ENCODE results near the gene TECTA.

Gene TECTA

DNA sequence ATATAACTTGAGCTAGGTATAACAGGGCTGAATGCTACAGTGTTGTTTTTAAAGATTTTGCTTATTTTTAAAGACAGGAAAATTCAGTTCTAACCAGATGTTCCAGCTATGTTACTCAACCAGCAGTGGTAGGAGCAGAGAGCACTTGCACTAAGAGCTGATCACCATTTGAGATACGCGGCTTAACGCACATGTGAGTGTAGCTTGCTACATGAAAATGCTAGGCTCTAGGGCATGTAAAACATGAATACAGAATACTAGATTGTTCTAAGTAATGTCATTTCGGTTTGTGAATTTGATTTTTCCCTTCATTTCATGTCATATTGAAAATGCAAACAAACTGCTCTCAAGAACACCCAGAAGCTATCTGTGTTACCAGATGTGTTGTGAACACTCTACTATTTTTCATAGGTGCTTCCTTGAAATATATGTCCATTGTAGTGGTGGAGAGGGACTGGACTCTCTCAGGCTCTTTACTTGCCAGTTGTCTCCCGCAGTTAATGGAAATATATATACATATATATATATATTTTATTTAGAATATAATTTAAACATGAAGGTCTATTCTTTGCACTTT, 10.8 kb upstream of the TECTA start:
- no peak overlapping the region for H3K27ac ChIP-seq
- no peak for TF ChIP-seq ZFX (IDR thresholded peaks at IDR 0.05; ENCODE audit: borderline replicate concordance)
- TF ChIP-seq, protein P1, sequence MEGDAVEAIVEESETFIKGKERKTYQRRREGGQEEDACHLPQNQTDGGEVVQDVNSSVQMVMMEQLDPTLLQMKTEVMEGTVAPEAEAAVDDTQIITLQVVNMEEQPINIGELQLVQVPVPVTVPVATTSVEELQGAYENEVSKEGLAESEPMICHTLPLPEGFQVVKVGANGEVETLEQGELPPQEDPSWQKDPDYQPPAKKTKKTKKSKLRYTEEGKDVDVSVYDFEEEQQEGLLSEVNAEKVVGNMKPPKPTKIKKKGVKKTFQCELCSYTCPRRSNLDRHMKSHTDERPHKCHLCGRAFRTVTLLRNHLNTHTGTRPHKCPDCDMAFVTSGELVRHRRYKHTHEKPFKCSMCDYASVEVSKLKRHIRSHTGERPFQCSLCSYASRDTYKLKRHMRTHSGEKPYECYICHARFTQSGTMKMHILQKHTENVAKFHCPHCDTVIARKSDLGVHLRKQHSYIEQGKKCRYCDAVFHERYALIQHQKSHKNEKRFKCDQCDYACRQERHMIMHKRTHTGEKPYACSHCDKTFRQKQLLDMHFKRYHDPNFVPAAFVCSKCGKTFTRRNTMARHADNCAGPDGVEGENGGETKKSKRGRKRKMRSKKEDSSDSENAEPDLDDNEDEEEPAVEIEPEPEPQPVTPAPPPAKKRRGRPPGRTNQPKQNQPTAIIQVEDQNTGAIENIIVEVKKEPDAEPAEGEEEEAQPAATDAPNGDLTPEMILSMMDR (IDR thresholded peaks at IDR 0.05): no peak

DNA sequence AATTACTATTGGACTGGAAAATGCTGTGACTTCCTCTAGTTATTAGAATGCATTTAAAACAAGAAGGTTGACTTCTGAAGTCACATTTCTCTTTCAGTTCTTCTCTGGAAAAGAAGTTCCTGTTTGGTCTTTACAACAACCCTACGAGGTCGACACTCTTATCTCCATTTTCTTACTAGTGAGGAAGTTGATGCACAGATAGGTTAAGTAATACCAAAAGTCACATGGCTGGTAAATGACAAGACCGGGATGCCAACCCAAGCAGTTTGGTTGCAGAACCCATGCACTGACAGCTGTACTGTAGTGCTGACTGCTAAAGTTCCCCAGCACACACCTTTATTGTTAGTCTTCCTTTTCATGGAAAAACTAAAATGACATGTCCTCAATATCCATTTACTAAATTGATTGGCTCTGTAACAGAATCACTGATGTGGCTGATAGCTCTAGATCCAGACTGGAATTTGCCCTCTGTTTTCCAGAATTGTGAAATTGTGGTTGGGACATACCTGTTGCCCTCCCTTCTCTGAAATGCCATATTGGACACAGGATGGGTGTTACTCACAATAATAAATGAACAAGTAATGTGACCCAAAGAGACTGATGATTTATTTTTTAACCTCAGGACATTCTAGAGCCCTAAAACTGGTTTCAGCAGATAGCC, 9.4 kb upstream of the TECTA start:
- H3K27ac ChIP-seq: no peak overlapping the region
- TF ChIP-seq, protein P1 (IDR thresholded peaks at IDR 0.05): no peak
- no peak for TF ChIP-seq ZFX (IDR thresholded peaks at IDR 0.05; ENCODE audit: borderline replicate concordance)

DNA sequence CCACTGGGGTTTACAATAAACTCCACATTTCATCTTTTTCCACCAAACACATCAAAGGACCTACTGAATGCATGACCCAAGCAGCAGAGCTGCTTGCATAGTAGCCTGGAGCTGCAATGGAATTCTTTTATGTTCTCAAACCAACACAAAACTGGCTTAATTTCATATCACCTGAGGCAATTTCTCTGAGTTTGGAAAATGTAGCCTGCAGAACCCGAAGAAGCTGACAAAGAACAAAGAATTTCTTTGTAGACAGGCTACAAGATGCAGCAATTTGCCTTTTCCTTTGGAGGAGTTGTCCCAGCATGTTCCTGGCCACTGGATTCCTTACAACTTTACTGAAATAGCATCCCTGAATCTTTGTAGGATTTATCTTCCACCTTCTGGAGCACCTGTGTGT, 5.5 kb upstream of the TECTA start:
- no peak for TF ChIP-seq ZFX (IDR thresholded peaks at IDR 0.05; ENCODE audit: borderline replicate concordance)
- TF ChIP-seq, protein P1 (IDR thresholded peaks at IDR 0.05): no peak
- no peak overlapping the region for H3K27ac ChIP-seq

DNA sequence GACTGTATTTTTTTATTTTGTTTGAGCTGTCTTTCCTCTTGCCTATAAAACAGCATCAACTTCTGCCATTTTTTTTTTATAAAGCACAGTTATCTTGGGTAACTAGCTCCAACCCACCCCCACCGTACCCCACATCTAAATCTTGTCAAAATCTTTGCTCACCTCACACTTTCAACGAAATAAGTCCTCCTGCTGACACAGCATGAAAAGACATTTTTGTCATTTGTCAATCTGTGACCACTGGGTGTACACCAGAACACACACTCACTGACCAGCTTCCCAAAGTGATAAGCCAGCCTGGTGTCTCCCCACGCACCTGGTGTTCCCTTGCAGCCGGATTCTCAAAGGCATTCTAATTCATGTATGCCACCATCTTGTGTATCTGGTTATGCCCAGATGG, 1.7 kb upstream of the TECTA start:
- no peak overlapping the region for H3K27ac ChIP-seq
- TF ChIP-seq, protein P1 (IDR thresholded peaks at IDR 0.05): no peak
- no peak for TF ChIP-seq ZFX (IDR thresholded peaks at IDR 0.05; ENCODE audit: borderline replicate concordance)

DNA sequence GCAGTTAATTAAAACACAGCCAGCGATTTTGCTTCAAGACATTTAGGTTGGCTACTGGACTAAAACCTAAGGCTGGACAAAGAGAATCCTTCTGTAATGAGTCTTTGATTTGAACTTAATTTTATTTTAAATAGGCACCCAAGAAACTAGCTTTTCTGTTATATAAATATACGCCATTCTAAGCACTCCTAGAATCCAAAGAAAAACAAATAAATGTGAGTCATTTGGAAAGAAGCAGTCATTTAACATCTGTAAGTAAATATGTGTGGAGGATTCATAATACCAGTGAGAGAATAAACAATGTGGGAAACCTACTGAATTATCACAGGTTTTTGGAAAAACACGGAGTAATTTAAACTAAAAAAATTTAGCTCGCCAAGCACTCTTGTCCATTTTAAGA, 1.2 kb upstream of the TECTA start:
- H3K27ac ChIP-seq: no peak overlapping the region
- TF ChIP-seq, protein P1 (IDR thresholded peaks at IDR 0.05): no peak

DNA sequence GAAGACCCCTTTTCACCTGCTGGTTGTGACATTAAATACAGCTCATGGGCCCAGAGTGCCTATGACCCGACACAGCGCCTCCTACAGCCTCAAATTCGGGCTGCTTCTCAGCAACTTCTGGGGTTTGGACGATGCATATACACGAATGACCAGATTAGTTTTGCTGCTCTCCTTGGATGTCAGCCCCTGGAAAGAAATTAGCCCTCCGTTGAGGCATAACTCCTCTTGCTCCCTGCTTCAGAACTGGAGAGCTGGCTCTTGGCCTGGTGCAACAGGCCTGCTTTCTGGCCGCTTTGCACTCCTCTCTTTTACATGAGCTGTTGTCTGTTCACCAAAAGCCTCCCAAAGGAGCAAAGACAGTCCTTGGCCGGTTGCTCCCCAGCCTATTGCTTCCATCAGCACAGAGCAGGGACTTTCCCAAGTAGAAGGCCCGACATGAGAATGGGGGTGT, 3.3 kb downstream of the TECTA start:
- H3K27ac ChIP-seq: no peak overlapping the region
- TF ChIP-seq, protein P1 (IDR thresholded peaks at IDR 0.05): no peak; the same call in 1 of the 2 replicates
- TF ChIP-seq ZFX (IDR thresholded peaks at IDR 0.05; ENCODE audit: borderline replicate concordance): no peak

DNA sequence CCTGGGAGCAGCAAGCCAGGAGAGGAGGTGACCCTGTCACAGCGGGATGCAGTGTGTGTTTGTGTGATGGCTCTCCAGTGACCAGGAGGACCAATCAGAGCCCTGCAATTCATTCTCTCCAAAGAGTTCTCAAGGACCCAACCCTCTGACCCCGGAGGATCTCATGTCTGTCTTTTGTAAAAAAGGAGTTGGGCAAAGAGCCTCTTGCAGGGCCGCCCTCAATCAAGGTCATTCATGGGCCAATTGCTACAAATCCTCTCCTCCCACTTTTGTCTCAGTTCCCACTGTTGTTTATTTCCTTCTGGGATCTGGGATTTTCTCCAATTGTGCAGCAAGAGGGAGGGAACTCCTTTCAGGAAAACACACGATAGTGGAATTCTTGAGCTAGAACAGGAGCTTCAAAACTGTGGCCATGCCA, 4.0 kb downstream of the TECTA start:
- TF ChIP-seq, protein P1 (IDR thresholded peaks at IDR 0.05): no peak
- no peak for TF ChIP-seq ZFX (IDR thresholded peaks at IDR 0.05; ENCODE audit: borderline replicate concordance)
- H3K27ac ChIP-seq: no peak overlapping the region

Measured in 22Rv1 (cell line).